D721Med (cell line): ENCODE measurements around the gene DVL2.

Source experiments
- DNase-seq: peaks from one replicate; pipeline ENCODE4 v3.0.0; 2011; ENCODE audit warnings: low spot score; ENCODE audit not compliant: insufficient read length
- FAIRE-seq: peaks from 2 replicates; lab custom pipeline; 2011; peaks lifted over from hg19 to GRCh38; lab: Jason Lieb, UNC
- CTCF ChIP-seq: IDR thresholded peaks from 2 replicates; pipeline ENCODE4 v1.5.1; 2012; ENCODE audit warnings: mild to moderate bottlenecking, control low read depth; ENCODE audit not compliant: insufficient read depth; ENCODE audit errors: missing control alignments

The DVL2 gene

GRCh38 chr17:7204828-7205461 is 29.4 kb downstream of the DVL2 start:
- TF ChIP-seq CTCF, result no peak
- FAIRE-seq, result no peak
- peak; percentile 98 for DNase-seq

GRCh38 chr17:7204336-7204735 is 30.0 kb downstream of the DVL2 start:
- peak; percentile 65 for DNase-seq
- no peak for FAIRE-seq
- TF ChIP-seq CTCF, result no peak

GRCh38 chr17:7203391-7203790 is 30.9 kb downstream of the DVL2 start:
- no peak for TF ChIP-seq CTCF
- no peak for FAIRE-seq
- DNase-seq, result no peak

- no peak for DNase-seq
- FAIRE-seq, result no peak
- TF ChIP-seq CTCF, result no peak
These were observed 37.5 kb downstream of the DVL2 start for GRCh38 chr17:7196651-7197401.

GRCh38 chr17:7195971-7196370 is 38.3 kb downstream of the DVL2 start:
- DNase-seq (no peak), FAIRE-seq (no peak)
- TF ChIP-seq CTCF, result no peak

- FAIRE-seq (no peak), DNase-seq (peak; percentile 53)
- TF ChIP-seq CTCF, result no peak
These were observed 41.9 kb downstream of the DVL2 start for GRCh38 chr17:7192271-7192937.
